Heart left ventricle (tissue), 16 donors: Measurements from ENCODE around the gene NRP1. TPM values are rescaled to one million over a fixed set of nuclear protein-coding genes. Genes with fewer than 3 reads are reported as not detected.

Experiments
- ATAC-seq, 4 donors: fragments of 200-7000 bp; cut with Tn5 transposase; one replicate each; pipeline ENCODE4 v1.9.1; 2020 to 2022; ENCODE audit warnings: moderate library complexity in 4 of 4, mild to moderate bottlenecking in 3 of 4, moderate number of reproducible peaks in 1 of 4
- DNase-seq, 5 donors: peaks; one replicate each; pipeline ENCODE4 v3.0.0-alpha.2; 2020
- H3K27ac ChIP-seq, 12 donors: fragments of 200-600 bp; sonication (generic) in 4 of 12; one replicate each; pipeline versions ENCODE4 v1.5.0 to v1.8.0; 2016 to 2022; ENCODE audit warnings: mild to moderate bottlenecking in 2 of 12
- H3K27me3 ChIP-seq, 9 donors: fragments of 200-600 bp; sonication (generic) in 2 of 9; one replicate each; pipeline versions ENCODE4 v1.5.1 to v1.8.0; 2016 to 2022; ENCODE audit warnings: mild to moderate bottlenecking in 3 of 9
- H3K36me3 ChIP-seq, 9 donors: fragments of 200-600 bp; sonication (generic) in 2 of 9; one replicate each; pipeline versions ENCODE4 v1.5.0 to v1.8.0; 2018 to 2022; ENCODE audit warnings: mild to moderate bottlenecking in 2 of 9
- H3K4me1 ChIP-seq, 12 donors: fragments of 200-600 bp; sonication (generic) in 4 of 12; one replicate each; pipeline versions ENCODE4 v1.5.0 to v1.8.0; 2016 to 2022; ENCODE audit warnings: mild to moderate bottlenecking in 3 of 12
- H3K4me3 ChIP-seq, 12 donors: fragments of 200-600 bp; sonication (generic) in 4 of 12; one replicate each; pipeline versions ENCODE4 v1.5.0 to v1.8.0; 2017 to 2022; ENCODE audit warnings: mild to moderate bottlenecking in 9 of 12, moderate library complexity in 4 of 12
- H3K9me3 ChIP-seq, 12 donors: fragments of 200-600 bp; sonication (generic) in 4 of 12; one replicate each; pipeline versions ENCODE4 v1.5.0 to v1.8.0; 2016 to 2022; ENCODE audit warnings: mild to moderate bottlenecking in 1 of 12
- CTCF ChIP-seq, 12 donors: fragments of 200-600 bp; sonication (generic) in 4 of 12; IDR thresholded peaks; one replicate each; pipeline versions ENCODE4 v1.5.0 to v1.8.0; 2018 to 2022; ENCODE audit warnings: antibody characterized with exemption in 12 of 12, mild to moderate bottlenecking in 5 of 12
- POLR2A ChIP-seq, 2 donors: fragments of 450-650 bp; IDR thresholded peaks; one replicate each; pipeline ENCODE4 v1.6.1; 2017; ENCODE audit warnings: antibody characterized with exemption in 2 of 2, mild to moderate bottlenecking in 2 of 2, moderate library complexity in 2 of 2
- WGBS, 4 donors: extraction: QIAGEN DNeasy Blood & Tissue Kit in 2 of 4; methylation state at CpG; one replicate each; pipeline versions ENCODE4 v1.1.5 to v1.1.7; 2013 to 2018; 5-methylcytosine and 5-hydroxymethylcytosine counted together
- intact Hi-C, 10 donors: fragments of 100-400 bp; cut with DNase I; formaldehyde crosslinking; loops; one replicate each; pipeline versions ENCODE4 v1.11.1 to v1.14.2; 2022
- polyA plus RNA-seq, 2 donors: library from polyadenylated mRNA; stranded (reverse); fragments of 200-250 nt; gene quantifications; one replicate each; pipeline ENCODE4 v1.2.3, GENCODE V29; 2013
- total RNA-seq, 9 donors: library from RNA; depleted of rRNA in 2 of 9; stranded (reverse); fragments of >200 nt in 2 of 9; fragmentation: NEBNext Ultra II Directional in 3 of 9; extraction: Animal tissue kit (Norgen Biotek cat#: 25700) in 3 of 9; gene quantifications; one replicate each; pipeline versions ENCODE4 v1.1.0 to v1.2.4, GENCODE V29; 2016 to 2023
- donor health status: ischemic (EF 13 %, LVEDD 7.1; RV severe dilation, severe dysfunction).
- donor health status: healthy with polysubstance abuse.
- donor health status: DM: no; HTN: yes; CAD: no.
- donor health status: DM: no; HTN: no; CAD: no.
- donor health status: ischemic (EF 25% LVEDD 6.9; RV normal size, moderate dysfunction).
- donor health status: ischemic (EF 25% LVEDD 5.7; RV mildly dilated, moderate dysfunction).
- donor health status: healthy.
- donor health status: DM: yes; HTN: yes; CAD: no.
- donor health status: ischemic (EF 35%, LVEDD 5.7; RV mildly dilated, moderate dysfunction).
- donor health status: nonischemic (EF 11% LVEDD 7.7; RV severe dilation, severe dysfunction).
- donor health status: DM: yes; HTN: yes; CAD: no.
- donor health status: PGD.
- donor health status: ischemic (EF 29% LVEDD 5.4; RV normal size, mild dysfunction).
- donor health status: nonischemic (EF 23%, LVEDD 6.1; RV moderate dilation, normal function).

Gene NRP1
- total and polyA plus RNA-seq, 11 donors, result 47.1 to 279 (median 152) TPM

DNA sequence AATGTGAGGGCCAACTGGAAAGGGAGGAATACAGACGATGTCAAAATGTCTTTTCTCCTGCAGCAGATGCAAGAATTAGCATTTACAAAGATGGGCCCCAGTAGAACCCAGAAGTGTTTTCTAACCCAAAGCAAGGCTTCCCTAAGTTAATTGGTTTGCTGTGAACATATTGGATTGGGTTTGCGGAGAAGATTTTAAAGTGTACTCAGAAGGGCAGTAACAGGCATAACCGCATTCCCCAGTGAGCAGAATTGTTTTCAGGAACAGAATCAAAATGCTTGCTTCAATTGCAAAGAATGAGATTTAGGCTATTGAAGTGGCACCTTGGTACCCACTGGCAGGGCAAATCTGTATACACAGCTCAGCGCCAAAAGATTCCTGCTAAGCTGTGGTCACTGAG, 78.0 kb downstream of the NRP1 start:
- H3K27me3 ChIP-seq, result no peaks in the 10 kb centered on the region
- no peak overlapping the region for H3K4me3 ChIP-seq
- DNase-seq (no peak), ATAC-seq (no peak)
- H3K4me1 ChIP-seq, result peaks cover 0 to 43% (median 10%) of the 10 kb centered on the region in 12 donors
- no peaks in the 10 kb centered on the region for H3K9me3 ChIP-seq
- WGBS, 4 donors, result 95 to 97% (median 96%) methylated on average over 4 of the region's 4 CpGs
- H3K36me3 ChIP-seq, result peaks cover 12 to 100% (median 97%) of the 10 kb centered on the region in 9 donors
- TF ChIP-seq POLR2A (IDR thresholded peaks at IDR 0.05) (no peak), CTCF (IDR thresholded peaks at IDR 0.05) (no peak)
- peak overlapping the region in 2 of 12 donors; percentile 5 to 35 for H3K27ac ChIP-seq
- intact Hi-C loops, result no loop called here

GRCh38 chr10:33254556-33255160, 79.8 kb downstream of the NRP1 start:
- intact Hi-C loops, result no loop called here
- Histone ChIP-seq H3K27ac (peak overlapping the region in 9 of 12 donors; percentile 2 to 62 (median 24)), H3K9me3 (no peaks in the 10 kb centered on the region), H3K36me3 (peaks cover 12 to 100% (median 95%) of the 10 kb centered on the region in 9 donors), H3K4me1 (peaks cover 0 to 54% (median 22%) of the 10 kb centered on the region in 12 donors), H3K27me3 (no peaks in the 10 kb centered on the region), H3K4me3 (no peak overlapping the region)
- DNase-seq (no peak), ATAC-seq (no peak)
- no peak for TF ChIP-seq POLR2A (IDR thresholded peaks at IDR 0.05)
- no peak for TF ChIP-seq CTCF (IDR thresholded peaks at IDR 0.05)
- WGBS, 4 donors, result 55 to 71% (median 65%) methylated on average over 3 of the region's 3 CpGs

DNA sequence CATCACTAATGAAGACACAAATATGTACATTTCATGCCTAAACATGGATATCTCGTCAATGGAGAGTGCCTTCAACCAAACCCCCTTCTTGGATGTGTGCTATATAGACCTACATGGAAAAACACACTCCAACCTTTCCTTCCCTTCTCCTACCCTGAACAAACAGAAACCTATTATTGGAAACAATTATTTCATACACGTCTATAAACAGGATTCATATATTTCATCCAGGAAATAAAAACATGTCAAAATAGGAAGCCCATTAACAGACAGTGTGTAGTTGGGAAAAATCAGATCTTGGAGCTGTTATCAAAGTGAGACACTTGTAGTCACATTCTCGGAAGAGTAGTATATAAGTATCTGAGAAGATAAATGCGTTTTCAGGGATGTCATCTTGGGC, 81.1 kb downstream of the NRP1 start:
- WGBS, 4 donors, result 63 to 69% (median 67%) methylated on average over 4 of the region's 4 CpGs
- Histone ChIP-seq H3K36me3 (peaks cover 12 to 100% (median 94%) of the 10 kb centered on the region in 9 donors), H3K4me1 (peaks cover 0 to 66% (median 32%) of the 10 kb centered on the region in 12 donors), H3K27ac (peak overlapping the region in 7 of 12 donors; percentile 5 to 57 (median 24)), H3K27me3 (no peaks in the 10 kb centered on the region), H3K4me3 (no peak overlapping the region), H3K9me3 (no peaks in the 10 kb centered on the region)
- ATAC-seq (no peak), DNase-seq (no peak)
- intact Hi-C loops, result no loop called here
- TF ChIP-seq POLR2A (IDR thresholded peaks at IDR 0.05) (no peak), CTCF (IDR thresholded peaks at IDR 0.05) (no peak)

DNA sequence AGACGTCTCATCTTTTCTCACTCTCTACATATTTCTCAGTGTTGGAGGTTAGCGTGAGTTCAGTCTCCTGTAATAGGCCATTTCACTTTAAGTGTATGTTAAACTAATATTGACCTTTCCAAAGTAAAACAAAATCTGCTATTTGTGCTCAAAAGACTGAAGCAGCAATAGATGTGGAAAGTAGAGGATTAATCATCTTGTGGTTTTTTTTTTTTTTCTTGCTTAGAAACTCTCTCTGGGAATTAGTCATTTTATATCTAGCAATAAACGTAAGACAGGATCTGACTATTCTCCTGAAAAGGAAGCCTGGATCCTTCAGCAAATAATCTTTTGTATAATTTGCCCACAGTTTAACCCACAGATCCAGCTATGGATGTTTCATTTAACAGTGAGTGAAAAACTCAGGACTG, 81.7 kb downstream of the NRP1 start:
- WGBS, 4 donors, result 80 to 83% (median 81%) methylated on average over 3 of the region's 3 CpGs
- no peaks in the 10 kb centered on the region for H3K9me3 ChIP-seq
- ATAC-seq, result no peak
- H3K4me1 ChIP-seq, result peaks cover 0 to 72% (median 36%) of the 10 kb centered on the region in 12 donors
- TF ChIP-seq CTCF (IDR thresholded peaks at IDR 0.05) (no peak), POLR2A (IDR thresholded peaks at IDR 0.05) (no peak)
- no peak for DNase-seq
- peaks cover 12 to 100% (median 94%) of the 10 kb centered on the region in 9 donors for H3K36me3 ChIP-seq
- no peak overlapping the region for H3K4me3 ChIP-seq
- H3K27ac ChIP-seq, result peak overlapping the region in 8 of 12 donors; percentile 5 to 57 (median 13)
- intact Hi-C loops, result no loop called here
- H3K27me3 ChIP-seq, result no peaks in the 10 kb centered on the region
